ENCODE measurements around the gene TMEM119.
"Not testable (repeated sequence)": the region's sequence is repeated elsewhere in the genome, so short reads cannot be mapped to it uniquely, and the experiment has no call there.

The TMEM119 gene

GRCh38 chr12:108599948-108600701, 2.2 kb upstream of the TMEM119 start:
- DNase-seq (ENCODE audit: low read depth in 3 of 3), result no peak

- no peak for DNase-seq (ENCODE audit: low read depth in 3 of 3)
Measured at GRCh38 chr12:108599541-108599940, 1.7 kb upstream of the TMEM119 start.

GRCh38 chr12:108598553-108599250, 818 bp upstream of the TMEM119 start:
- DNase-seq (ENCODE audit: low read depth in 3 of 3), result no peak

GRCh38 chr12:108596854-108597558, 878 bp downstream of the TMEM119 start:
- DNase-seq (ENCODE audit: low read depth in 3 of 3), result no peak

- DNase-seq (ENCODE audit: low read depth in 3 of 3), result no peak
Measured at GRCh38 chr12:108595711-108596647, 1.9 kb downstream of the TMEM119 start.

DNA sequence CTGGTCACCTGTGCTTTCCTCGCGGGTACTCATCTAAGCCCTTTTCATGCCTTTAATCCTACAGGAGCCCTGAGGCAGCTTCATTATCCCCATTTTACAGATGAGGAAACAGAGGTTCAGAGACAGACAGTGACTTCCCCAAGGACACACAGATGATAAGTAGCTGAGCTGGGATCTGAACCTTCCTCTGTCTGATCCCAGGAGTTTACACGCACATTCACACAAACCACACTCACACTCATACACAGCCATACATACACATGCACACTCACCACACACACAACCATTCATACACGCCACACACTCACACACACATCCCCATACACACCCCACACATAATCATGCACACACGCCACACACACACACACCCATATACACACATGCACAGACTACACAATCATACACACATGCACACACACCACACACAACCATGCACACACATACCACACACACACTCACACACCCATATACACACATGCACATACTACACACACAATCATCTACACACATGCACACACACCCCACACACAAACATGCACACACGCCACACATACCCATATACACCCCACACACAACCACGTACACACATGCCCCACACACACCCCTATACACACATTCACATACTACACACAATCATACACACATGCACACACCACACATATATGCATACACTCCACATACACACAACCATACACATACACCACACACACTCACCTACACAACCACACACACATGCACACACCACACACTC, 2.7 kb downstream of the TMEM119 start:
- DNase-seq (ENCODE audit: low read depth in 3 of 3), result no peak

DNA sequence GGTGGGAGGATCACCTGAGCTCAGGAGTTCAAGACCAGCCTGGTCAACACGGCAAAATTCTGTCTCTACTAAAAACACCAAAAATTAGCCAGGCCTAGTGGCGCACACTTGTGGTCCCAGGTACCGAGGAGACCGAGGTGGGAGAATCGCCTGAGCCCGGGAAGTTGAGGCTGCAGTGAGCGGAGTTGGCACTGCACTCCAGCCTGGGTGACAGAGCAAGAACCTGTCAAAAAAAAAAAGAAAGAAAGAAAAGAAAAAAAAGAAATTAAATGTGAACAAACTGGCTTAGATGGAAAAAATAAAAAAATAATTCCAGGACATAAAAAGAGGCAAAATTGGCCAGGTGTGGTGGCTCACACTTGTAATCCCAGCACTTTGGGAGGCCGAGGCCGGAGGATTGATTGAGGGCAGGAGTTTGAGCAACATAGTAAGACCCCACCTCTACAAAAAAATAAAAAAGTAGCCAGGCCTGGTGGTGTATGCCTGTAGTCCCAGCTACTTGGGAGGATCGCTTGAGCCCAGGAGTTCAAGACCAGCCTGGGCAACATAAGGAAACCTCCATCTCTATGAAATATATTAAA, 3.5 kb downstream of the TMEM119 start:
- DNase-seq (ENCODE audit: low read depth in 3 of 3), result no peak

DNA sequence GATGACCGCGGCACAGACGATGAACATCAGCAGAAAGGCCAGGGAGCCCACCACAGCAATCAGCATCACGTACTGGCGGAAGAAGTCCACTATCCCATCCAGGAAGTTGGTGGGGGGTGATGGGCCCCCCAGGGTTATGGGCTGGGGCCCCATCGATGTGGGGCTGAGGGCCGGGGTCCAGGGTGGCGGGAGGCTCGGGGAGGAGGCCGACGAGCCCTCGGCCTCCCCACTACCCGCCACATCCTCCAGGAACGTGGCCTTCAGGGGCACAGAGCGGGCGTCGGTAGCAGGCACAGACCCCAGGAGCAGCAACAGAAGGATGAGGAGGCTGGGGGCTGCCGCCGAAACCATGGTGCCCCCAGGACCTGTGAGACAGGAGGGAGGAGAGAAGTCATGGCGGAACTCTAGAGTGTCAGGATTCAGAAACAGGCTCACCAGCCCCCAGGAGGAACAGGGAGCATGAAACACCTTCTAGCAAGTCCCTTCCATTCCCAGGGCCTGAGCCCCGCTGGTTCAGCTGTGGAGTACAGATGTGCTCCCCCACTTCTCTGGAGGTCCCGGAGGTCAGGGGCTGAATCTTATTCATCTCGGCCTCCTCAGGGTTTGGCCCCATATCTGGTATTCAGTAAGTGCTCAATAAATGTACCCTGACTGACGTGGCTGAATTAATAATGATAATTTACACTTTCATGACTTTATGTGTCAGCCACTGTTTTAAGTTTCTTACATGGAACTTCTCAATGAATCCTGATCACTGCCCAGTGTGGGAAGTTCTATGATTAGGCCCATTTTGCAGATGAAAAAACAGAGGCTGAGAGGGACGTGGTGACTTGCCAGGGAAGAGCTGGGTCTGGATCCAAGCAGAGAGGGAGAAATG, 5.6 kb downstream of the TMEM119 start:
- no peak for DNase-seq (ENCODE audit: low read depth in 3 of 3)

DNA sequence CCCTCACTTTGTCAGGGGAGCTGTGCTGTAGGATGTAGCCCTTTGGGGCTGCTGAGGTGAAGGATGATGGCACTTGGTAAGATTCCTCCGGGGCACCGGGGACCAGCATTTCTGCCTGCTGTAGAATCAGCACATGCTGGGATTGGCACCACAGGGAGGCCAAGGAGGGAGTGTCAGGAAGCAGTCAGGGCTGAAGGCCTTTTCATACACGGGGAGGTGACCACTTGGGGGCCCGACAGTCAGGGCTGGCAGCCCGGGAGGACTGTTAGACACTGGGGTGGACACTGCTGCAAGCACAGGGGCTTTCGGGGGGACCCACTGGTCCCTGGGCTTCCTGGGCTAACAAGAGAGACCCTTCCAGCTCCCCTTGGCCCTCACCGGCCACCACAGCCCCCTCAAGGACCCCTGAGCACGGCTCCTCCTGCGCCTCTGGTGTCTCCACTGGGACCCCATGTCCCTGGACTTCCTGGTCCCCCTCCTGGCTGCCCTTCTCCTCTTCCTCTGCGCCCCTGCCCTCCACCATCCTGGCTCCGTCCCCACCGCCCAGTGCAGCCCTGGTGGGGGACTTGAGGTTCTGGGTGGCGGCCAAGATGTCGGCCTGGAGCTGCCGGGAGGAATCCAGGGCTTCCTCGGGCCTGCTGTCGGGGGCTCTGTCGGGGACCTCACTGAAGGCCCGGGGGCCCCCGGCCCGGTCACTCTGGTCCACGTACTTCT, 6.5 kb downstream of the TMEM119 start:
- no peak for DNase-seq (ENCODE audit: low read depth in 3 of 3)

- not testable (repeated sequence) for DNase-seq (ENCODE audit: low read depth in 3 of 3)
Measured at GRCh38 chr12:108590463-108590862, 7.4 kb downstream of the TMEM119 start.

- DNase-seq (ENCODE audit: low read depth in 3 of 3), result no peak
Measured at GRCh38 chr12:108589840-108590229, 8.0 kb downstream of the TMEM119 start.

GRCh38 chr12:108589028-108589839, 8.7 kb downstream of the TMEM119 start:
- DNase-seq (ENCODE audit: low read depth in 3 of 3), result no peak

DNA sequence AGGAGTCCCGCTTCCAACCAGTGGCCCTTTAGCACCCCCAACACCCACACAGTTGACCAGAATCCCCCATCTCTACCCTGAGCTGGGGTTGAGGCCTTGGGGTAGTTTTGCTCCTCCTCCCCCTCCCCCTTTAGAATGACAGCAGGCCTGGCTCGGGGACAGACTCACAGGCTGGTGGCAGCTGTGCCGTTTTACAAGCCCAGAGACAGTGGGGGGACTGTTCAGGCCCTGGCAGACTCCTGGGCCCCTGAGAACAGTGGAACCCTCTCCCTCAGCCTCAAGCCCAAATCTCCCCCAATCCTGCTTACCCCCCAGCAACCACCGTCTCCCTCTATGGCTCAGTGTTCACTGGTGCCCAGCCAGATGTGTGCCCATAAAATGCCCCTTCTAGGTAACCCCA, 10.1 kb downstream of the TMEM119 start:
- no peak for DNase-seq (ENCODE audit: low read depth in 3 of 3)

- no peak for DNase-seq (ENCODE audit: low read depth in 3 of 3)
Measured at GRCh38 chr12:108586306-108586705, 11.6 kb downstream of the TMEM119 start.

DNA sequence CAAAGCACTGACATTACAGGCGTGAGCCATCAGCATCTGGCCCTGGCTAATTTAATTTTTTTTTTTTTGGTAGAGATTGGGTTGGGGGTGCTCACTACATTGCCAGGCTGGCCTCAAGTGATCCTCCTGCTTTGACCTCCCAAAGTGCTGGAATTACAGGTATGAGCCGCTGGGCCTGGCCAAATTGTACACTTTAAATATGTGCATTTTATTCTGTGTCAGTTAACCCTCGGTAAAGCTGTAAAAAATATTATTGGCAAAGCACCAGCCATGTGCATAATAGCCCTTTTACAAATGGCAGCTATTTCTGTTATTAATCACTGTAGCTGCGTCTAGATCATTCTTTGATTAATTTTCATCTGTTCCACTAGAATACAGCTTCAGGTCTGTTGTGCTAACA, 12.0 kb downstream of the TMEM119 start:
- DNase-seq (ENCODE audit: low read depth in 3 of 3), result no peak

- DNase-seq (ENCODE audit: low read depth in 3 of 3), result no peak
Measured at GRCh38 chr12:108584456-108585065, 13.3 kb downstream of the TMEM119 start.

- no peak for DNase-seq (ENCODE audit: low read depth in 3 of 3)
Measured at GRCh38 chr12:108583991-108584390, 13.9 kb downstream of the TMEM119 start.
